H1 (cell line): Measurements from ENCODE around the gene SLC7A14. TPM values are rescaled to one million over a fixed set of nuclear protein-coding genes. Genes with fewer than 3 reads are reported as not detected.

ENCODE experiments used
- CTBP2 ChIP-seq: IDR thresholded peaks from 2 replicates; pipeline ENCODE4 v1.7.0; 2011; ENCODE audit warnings: borderline replicate concordance, mild to moderate bottlenecking, moderate library complexity, mixed read lengths, low read length; ENCODE audit not compliant: insufficient read depth, insufficient read length
- CTCF ChIP-seq, 3 experiments: IDR thresholded peaks; 1 replicate in 2 of 3; 2 replicates in 1 of 3; pipeline versions ENCODE4 v1.5.1 to v1.6.1; 2011; ENCODE audit warnings: low read length in 3 of 3, mild to moderate bottlenecking in 3 of 3, inconsistent platforms in 2 of 3, low read depth in 1 of 3, moderate library complexity in 1 of 3; ENCODE audit not compliant: insufficient read depth in 1 of 3; ENCODE audit errors: control extremely low read depth in 1 of 3
- GTF2F1 ChIP-seq: IDR thresholded peaks from 2 replicates; pipeline ENCODE4 v1.6.1; 2012; ENCODE audit warnings: low read depth, low read length, improper control_type of control experiment, borderline replicate concordance
- SIRT6 ChIP-seq: IDR thresholded peaks from one replicate; pipeline ENCODE4 v1.7.1; 2012; ENCODE audit warnings: low read length, inconsistent platforms
- polyA plus RNA-seq, 7 experiments: library from polyadenylated mRNA; depleted of rRNA in 3 of 7; stranded (reverse) in 5 of 7; unstranded in 2 of 7; fragments of >200 nt in 5 of 7; fragments of 200-250 nt in 2 of 7; gene quantifications; 1 replicate in 5 of 7; 2 replicates in 1 of 7; 4 replicates in 1 of 7; pipeline versions ENCODE4 v1.2.1 to v1.2.3, GENCODE V29; 2011 to 2013; ENCODE audit warnings: missing spikeins in 2 of 7, mixed read lengths in 2 of 7
- total RNA-seq: library from RNA; stranded (reverse); fragmentation: NEBNext Ultra II Directional; extraction: Animal tissue kit (Norgen Biotek cat#: 25700); gene quantifications from 2 replicates; pipeline ENCODE4 v1.2.1, GENCODE V29; 2021

Gene SLC7A14
- total and polyA plus RNA-seq, 2 of the 8 experiments (the other 6 are each of a cell fraction or from before 2014, with no cell fraction given): 0.21 to 0.95 TPM

GRCh38 chr3:170593634-170594033 is 7.8 kb upstream of the SLC7A14 start (continued):
- TF ChIP-seq SIRT6: no peak
- no peak for TF ChIP-seq CTCF (IDR thresholded peaks at IDR 0.05; ENCODE audit: control extremely low read depth in 1 of 3, insufficient read depth in 1 of 3, low read depth in 1 of 3, low read length in 3 of 3)
- TF ChIP-seq GTF2F1: no peak
- TF ChIP-seq CTBP2: no peak
